ENCODE data around the gene BMI1.

DNA sequence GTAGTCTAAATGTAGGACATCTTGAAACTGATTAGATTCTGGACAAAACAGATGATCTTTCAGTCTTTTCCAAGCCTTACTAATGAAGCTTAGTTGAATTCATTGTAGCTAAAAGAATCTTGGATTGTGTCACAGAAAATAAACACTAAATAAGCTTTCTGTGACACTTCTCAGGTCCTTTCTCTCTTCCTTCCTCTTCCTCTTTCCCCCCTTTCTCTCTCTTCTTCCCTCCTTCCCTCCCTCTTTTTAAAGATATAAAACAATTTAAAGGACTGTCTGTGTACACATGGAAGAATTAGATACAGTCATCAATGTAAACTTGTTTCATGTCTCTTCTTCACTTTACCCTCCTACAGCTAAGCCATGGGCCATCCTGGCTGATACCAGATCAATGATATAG is 10.0 kb upstream of the BMI1 start:
- TF ChIP-seq, protein P1, sequence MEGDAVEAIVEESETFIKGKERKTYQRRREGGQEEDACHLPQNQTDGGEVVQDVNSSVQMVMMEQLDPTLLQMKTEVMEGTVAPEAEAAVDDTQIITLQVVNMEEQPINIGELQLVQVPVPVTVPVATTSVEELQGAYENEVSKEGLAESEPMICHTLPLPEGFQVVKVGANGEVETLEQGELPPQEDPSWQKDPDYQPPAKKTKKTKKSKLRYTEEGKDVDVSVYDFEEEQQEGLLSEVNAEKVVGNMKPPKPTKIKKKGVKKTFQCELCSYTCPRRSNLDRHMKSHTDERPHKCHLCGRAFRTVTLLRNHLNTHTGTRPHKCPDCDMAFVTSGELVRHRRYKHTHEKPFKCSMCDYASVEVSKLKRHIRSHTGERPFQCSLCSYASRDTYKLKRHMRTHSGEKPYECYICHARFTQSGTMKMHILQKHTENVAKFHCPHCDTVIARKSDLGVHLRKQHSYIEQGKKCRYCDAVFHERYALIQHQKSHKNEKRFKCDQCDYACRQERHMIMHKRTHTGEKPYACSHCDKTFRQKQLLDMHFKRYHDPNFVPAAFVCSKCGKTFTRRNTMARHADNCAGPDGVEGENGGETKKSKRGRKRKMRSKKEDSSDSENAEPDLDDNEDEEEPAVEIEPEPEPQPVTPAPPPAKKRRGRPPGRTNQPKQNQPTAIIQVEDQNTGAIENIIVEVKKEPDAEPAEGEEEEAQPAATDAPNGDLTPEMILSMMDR (IDR thresholded peaks at IDR 0.05), result no peak
- TF ChIP-seq EZH2phosphoT487 (IDR thresholded peaks at IDR 0.05) (no peak), EZH2 (IDR thresholded peaks at IDR 0.05) (no peak)
